Measurements from ENCODE around the gene PLXNA4. TPM values are rescaled to one million over a fixed set of nuclear protein-coding genes. Genes with fewer than 3 reads are reported as not detected.

The PLXNA4 gene
- total and polyA plus RNA-seq, 2 experiments from 2014 or later: 0.08 to 0.80 TPM

DNA sequence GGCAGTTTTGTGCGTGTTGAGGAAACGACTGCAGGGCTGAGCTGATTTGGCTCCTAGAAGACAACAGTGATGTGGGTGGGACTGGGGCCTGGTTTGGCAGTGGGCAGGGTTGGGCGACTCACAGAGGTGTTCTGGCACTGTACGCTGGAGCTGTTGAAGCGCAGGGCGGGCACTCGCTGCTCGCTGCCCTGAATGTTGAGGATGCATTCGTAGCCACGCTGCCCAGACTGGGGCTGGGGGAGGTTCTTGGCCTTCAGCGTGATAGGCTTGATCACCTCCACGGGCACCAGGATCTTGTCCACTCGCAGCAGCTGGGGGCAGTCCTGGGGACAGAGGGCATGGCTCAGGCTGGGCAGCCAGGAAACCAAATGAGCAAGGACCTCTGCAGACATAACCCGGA is 365.4 kb downstream of the PLXNA4 start:
- Mint-ChIP-seq H3K36me3 (ENCODE audit: low read depth) (no peaks in the 10 kb centered on the region), H3K9me3 (no peaks in the 10 kb centered on the region)
- no peak for ATAC-seq

More for the DNA sequence above, 365.4 kb downstream of the PLXNA4 start:
- no peaks in the 10 kb centered on the region for H3K27me3 ChIP-seq (ENCODE audit: insufficient read depth)
- H3K4me1 ChIP-seq (ENCODE audit: insufficient read depth): no peaks in the 10 kb centered on the region
- no peaks in the 10 kb centered on the region for H3K36me3 ChIP-seq (ENCODE audit: insufficient read depth)
- TF ChIP-seq JUNB (IDR thresholded peaks at IDR 0.05; ENCODE audit: unreplicated experiment) (no peak), EZH2 (IDR thresholded peaks at IDR 0.05; ENCODE audit: low read depth, unreplicated experiment) (no peak), NANOG (IDR thresholded peaks at IDR 0.05; ENCODE audit: borderline replicate concordance) (no peak), EZH2phosphoT487 (IDR thresholded peaks at IDR 0.05; ENCODE audit: unreplicated experiment) (no peak)
- TF ChIP-seq, protein P1, sequence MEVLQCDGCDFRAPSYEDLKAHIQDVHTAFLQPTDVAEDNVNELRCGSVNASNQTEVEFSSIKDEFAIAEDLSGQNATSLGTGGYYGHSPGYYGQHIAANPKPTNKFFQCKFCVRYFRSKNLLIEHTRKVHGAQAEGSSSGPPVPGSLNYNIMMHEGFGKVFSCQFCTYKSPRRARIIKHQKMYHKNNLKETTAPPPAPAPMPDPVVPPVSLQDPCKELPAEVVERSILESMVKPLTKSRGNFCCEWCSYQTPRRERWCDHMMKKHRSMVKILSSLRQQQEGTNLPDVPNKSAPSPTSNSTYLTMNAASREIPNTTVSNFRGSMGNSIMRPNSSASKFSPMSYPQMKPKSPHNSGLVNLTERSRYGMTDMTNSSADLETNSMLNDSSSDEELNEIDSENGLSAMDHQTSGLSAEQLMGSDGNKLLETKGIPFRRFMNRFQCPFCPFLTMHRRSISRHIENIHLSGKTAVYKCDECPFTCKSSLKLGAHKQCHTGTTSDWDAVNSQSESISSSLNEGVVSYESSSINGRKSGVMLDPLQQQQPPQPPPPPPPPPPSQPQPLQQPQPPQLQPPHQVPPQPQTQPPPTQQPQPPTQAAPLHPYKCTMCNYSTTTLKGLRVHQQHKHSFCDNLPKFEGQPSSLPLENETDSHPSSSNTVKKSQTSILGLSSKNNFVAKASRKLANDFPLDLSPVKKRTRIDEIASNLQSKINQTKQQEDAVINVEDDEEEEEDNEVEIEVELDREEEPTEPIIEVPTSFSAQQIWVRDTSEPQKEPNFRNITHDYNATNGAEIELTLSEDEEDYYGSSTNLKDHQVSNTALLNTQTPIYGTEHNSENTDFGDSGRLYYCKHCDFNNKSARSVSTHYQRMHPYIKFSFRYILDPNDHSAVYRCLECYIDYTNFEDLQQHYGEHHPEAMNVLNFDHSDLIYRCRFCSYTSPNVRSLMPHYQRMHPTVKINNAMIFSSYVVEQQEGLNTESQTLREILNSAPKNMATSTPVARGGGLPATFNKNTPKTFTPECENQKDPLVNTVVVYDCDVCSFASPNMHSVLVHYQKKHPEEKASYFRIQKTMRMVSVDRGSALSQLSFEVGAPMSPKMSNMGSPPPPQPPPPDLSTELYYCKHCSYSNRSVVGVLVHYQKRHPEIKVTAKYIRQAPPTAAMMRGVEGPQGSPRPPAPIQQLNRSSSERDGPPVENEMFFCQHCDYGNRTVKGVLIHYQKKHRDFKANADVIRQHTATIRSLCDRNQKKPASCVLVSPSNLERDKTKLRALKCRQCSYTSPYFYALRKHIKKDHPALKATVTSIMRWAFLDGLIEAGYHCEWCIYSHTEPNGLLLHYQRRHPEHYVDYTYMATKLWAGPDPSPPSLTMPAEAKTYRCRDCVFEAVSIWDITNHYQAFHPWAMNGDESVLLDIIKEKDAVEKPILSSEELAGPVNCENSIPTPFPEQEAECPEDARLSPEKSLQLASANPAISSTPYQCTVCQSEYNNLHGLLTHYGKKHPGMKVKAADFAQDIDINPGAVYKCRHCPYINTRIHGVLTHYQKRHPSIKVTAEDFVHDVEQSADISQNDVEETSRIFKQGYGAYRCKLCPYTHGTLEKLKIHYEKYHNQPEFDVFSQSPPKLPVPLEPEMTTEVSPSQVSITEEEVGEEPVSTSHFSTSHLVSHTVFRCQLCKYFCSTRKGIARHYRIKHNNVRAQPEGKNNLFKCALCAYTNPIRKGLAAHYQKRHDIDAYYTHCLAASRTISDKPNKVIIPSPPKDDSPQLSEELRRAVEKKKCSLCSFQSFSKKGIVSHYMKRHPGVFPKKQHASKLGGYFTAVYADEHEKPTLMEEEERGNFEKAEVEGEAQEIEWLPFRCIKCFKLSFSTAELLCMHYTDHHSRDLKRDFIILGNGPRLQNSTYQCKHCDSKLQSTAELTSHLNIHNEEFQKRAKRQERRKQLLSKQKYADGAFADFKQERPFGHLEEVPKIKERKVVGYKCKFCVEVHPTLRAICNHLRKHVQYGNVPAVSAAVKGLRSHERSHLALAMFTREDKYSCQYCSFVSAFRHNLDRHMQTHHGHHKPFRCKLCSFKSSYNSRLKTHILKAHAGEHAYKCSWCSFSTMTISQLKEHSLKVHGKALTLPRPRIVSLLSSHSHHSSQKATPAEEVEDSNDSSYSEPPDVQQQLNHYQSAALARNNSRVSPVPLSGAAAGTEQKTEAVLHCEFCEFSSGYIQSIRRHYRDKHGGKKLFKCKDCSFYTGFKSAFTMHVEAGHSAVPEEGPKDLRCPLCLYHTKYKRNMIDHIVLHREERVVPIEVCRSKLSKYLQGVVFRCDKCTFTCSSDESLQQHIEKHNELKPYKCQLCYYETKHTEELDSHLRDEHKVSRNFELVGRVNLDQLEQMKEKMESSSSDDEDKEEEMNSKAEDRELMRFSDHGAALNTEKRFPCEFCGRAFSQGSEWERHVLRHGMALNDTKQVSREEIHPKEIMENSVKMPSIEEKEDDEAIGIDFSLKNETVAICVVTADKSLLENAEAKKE (CRISPR knock-in tag; IDR thresholded peaks at IDR 0.05): no peak
- no peak overlapping the region for H3K4me3 Mint-ChIP-seq
- H3K27ac ChIP-seq (ENCODE audit: low read depth): no peak overlapping the region
- peaks cover 3% of the 10 kb centered on the region for H3K27me3 Mint-ChIP-seq (ENCODE audit: insufficient read depth, low read depth, poor library complexity)
- H3K4me2 ChIP-seq: no peak overlapping the region
- H3K4me1 Mint-ChIP-seq: peaks cover 12% of the 10 kb centered on the region
- no peaks in the 10 kb centered on the region for H4K20me1 ChIP-seq (replicated peaks; ENCODE audit: insufficient read depth)
- no peak for DNase-seq (ENCODE audit: low spot score)
- H2AFZ ChIP-seq: no peak overlapping the region
- H3K79me2 ChIP-seq (replicated peaks; ENCODE audit: insufficient read depth): no peaks in the 10 kb centered on the region
- H3K9me2 ChIP-seq (ENCODE audit: insufficient read depth): no peaks in the 10 kb centered on the region
- no peak overlapping the region for H3K4me3 ChIP-seq
- no peak overlapping the region for H3K27ac Mint-ChIP-seq
- no peaks in the 10 kb centered on the region for H3F3A ChIP-seq (replicated peaks; ENCODE audit: low read depth)

All from GM23338 (cell line).